Measurements from ENCODE around the gene SRPRB.

The SRPRB gene

DNA sequence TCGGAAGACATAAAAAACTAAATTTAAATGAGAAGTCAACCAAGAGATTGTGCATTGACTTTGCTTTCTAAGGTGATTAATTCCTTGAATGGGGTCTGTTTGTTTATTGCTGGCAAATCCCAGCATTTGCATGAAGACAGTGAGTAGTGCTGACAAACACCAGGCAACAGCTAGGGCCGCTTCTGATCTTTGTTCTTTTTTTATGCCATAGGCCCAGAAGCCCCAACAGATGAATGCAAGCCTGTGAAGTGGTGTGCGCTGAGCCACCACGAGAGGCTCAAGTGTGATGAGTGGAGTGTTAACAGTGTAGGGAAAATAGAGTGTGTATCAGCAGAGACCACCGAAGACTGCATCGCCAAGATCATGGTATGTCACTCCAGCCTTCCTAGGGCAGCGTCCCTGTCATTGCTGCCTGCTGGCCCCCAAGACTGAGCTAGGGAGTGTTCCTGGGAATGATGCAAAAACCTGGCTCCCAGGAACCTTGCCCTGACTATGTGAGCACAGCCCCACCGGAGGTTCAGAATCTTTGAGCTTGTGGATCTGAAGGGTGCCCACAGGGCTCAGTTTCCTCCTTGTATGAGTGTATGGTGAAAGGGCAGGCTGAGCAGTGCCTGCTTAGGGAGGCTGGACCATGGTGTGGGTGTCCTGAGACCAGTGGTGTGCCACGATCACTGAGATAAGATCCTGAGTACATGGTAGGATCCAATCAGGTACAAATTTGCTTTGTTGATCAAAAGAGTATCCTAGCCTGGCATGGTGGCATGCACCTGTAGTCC lies 46.5 kb upstream of the SRPRB start:
- TF ChIP-seq, protein P1, sequence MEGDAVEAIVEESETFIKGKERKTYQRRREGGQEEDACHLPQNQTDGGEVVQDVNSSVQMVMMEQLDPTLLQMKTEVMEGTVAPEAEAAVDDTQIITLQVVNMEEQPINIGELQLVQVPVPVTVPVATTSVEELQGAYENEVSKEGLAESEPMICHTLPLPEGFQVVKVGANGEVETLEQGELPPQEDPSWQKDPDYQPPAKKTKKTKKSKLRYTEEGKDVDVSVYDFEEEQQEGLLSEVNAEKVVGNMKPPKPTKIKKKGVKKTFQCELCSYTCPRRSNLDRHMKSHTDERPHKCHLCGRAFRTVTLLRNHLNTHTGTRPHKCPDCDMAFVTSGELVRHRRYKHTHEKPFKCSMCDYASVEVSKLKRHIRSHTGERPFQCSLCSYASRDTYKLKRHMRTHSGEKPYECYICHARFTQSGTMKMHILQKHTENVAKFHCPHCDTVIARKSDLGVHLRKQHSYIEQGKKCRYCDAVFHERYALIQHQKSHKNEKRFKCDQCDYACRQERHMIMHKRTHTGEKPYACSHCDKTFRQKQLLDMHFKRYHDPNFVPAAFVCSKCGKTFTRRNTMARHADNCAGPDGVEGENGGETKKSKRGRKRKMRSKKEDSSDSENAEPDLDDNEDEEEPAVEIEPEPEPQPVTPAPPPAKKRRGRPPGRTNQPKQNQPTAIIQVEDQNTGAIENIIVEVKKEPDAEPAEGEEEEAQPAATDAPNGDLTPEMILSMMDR (IDR thresholded peaks at IDR 0.05; ENCODE audit: insufficient read depth, low read length, poor library complexity, severe bottlenecking): no peak
- no peak overlapping the region for H3K4me3 ChIP-seq (replicated peaks; ENCODE audit: low read depth, low read length)
- H3K27me3 ChIP-seq (replicated peaks; ENCODE audit: control insufficient read depth, insufficient read depth, low read length): no peaks in the 10 kb centered on the region; the same call in 1 of the 2 replicates
- DNase-seq (ENCODE audit: extremely low read depth, insufficient read length): no peak
- H3K36me3 ChIP-seq (ENCODE audit: control insufficient read depth, insufficient read depth, low read length): no peaks in the 10 kb centered on the region

DNA sequence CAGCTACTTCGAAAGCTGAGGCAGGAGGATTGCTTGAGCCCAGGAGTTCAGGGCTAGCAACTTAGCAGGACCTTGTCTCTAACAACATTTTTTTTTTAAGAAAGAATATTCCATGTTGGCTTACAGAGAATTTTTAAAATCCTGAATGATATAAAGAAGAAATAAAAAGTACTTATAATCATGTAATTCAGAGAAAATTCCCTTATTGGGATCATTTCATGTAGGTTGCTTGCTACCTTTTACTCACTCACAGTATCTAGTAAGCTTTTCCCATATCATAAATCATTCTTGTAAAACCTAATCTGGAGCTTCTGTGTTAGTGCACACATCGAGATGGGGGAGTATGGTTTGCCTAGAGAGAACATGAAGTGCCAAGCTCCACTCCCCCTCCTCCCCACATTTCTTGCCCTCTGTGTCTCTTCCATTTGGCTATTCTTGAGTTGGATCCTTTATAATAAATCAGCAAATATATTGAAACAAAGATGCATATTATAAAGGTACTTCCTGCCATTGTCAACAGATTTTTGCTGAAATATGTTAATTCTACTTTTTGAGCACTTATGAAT lies 45.8 kb upstream of the SRPRB start:
- DNase-seq (ENCODE audit: extremely low read depth, insufficient read length): no peak
- Histone ChIP-seq H3K27me3 (replicated peaks; ENCODE audit: control insufficient read depth, insufficient read depth, low read length) (no peaks in the 10 kb centered on the region; the same call in 1 of the 2 replicates), H3K4me3 (replicated peaks; ENCODE audit: low read depth, low read length) (no peak overlapping the region), H3K36me3 (ENCODE audit: control insufficient read depth, insufficient read depth, low read length) (no peaks in the 10 kb centered on the region)
- TF ChIP-seq, protein P1 (IDR thresholded peaks at IDR 0.05; ENCODE audit: insufficient read depth, low read length, poor library complexity, severe bottlenecking): no peak

DNA sequence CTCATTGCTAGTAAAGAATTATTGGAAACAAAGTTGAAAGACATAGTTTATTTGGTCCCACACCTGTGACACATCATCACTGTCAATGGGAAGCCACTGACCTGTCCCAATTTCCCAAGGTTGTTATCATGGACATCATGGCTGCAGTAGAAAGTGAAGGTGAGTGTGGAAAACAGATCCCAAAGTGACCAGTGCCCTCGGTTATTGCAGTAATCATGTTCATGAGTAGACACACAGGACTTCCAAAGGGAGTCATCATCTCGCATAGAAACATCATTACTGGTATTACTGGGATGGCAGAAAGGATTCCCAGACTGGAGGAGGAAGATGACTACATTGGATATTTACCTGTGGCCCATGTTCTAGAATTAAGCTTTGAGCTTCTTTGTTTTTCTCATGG lies 44.7 kb upstream of the SRPRB start:
- TF ChIP-seq, protein P1 (IDR thresholded peaks at IDR 0.05; ENCODE audit: insufficient read depth, low read length, poor library complexity, severe bottlenecking): no peak
- Histone ChIP-seq H3K4me3 (replicated peaks; ENCODE audit: low read depth, low read length) (no peak overlapping the region), H3K36me3 (ENCODE audit: control insufficient read depth, insufficient read depth, low read length) (no peaks in the 10 kb centered on the region), H3K27me3 (replicated peaks; ENCODE audit: control insufficient read depth, insufficient read depth, low read length) (no peaks in the 10 kb centered on the region; the same call in 1 of the 2 replicates)
- DNase-seq (ENCODE audit: extremely low read depth, insufficient read length): no peak

DNA sequence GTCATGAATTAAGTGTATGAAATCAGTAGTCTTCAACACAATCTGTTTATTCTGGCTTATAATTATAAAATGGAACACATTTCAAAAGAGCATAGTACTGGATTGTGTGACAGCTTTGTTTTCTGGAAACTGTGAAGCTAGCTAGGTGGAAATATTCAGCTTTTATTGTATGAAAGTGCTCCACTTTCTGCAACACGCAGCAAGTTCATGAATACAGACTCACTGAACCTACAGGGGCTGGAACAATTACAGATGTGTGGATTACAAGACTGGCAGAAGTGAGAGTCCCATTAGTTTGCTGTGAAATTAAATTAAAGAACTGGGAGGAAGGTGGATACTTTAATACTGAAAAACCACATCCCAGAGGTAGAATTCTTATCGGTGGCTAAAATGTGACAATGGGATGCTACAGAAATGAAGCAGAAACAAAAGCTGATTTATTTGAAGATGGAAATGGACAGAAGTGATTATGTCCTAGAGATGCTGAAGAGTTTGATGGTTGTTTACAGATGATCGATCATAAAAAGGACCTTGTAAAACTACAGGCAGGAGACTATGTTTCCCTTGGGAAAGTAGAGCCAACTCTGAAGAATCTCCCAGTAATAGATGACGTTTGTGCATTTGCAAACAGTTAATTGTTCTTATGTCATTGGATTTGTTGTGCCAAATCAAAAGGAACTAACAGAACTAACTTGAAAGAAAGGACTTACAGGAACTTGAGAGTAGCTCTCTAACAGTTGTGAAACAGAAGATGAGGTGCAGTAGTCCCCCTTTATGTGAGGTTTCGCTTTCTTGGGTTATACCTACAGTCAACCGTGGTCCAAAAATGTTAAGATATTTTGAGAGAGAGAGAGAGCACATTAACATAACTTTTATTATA lies 43.8 kb upstream of the SRPRB start:
- H3K36me3 ChIP-seq (ENCODE audit: control insufficient read depth, insufficient read depth, low read length): no peaks in the 10 kb centered on the region
- H3K4me3 ChIP-seq (replicated peaks; ENCODE audit: low read depth, low read length): no peak overlapping the region
- no peak for DNase-seq (ENCODE audit: extremely low read depth, insufficient read length)
- H3K27me3 ChIP-seq (replicated peaks; ENCODE audit: control insufficient read depth, insufficient read depth, low read length): no peaks in the 10 kb centered on the region; the same call in 1 of the 2 replicates
- TF ChIP-seq, protein P1 (IDR thresholded peaks at IDR 0.05; ENCODE audit: insufficient read depth, low read length, poor library complexity, severe bottlenecking): no peak

DNA sequence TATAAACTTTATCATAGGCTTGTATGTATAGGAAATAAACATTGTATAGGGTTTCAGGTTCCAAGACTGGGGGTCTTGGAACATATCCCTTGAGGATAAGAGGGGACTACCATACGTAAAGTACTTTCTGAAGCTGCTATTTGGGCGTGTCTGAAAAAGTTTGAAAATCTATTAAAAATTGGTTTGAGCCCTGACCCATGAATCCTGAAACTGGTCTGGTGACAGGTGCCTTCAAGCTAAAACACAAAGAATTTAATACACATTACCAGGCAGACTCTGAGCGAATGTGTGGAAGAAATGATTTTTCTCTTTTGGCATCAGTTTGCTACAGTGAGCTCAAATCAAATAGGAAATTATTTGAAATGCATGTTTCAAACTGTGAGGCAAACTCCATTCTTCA lies 43.1 kb upstream of the SRPRB start:
- no peak for DNase-seq (ENCODE audit: extremely low read depth, insufficient read length)
- TF ChIP-seq, protein P1 (IDR thresholded peaks at IDR 0.05; ENCODE audit: insufficient read depth, low read length, poor library complexity, severe bottlenecking): no peak
- Histone ChIP-seq H3K36me3 (ENCODE audit: control insufficient read depth, insufficient read depth, low read length) (no peaks in the 10 kb centered on the region), H3K4me3 (replicated peaks; ENCODE audit: low read depth, low read length) (no peak overlapping the region), H3K27me3 (replicated peaks; ENCODE audit: control insufficient read depth, insufficient read depth, low read length) (no peaks in the 10 kb centered on the region; the same call in 1 of the 2 replicates)
